ENCODE data around the gene ATP2B2. TPM values are rescaled to one million over a fixed set of nuclear protein-coding genes. Genes with fewer than 3 reads are reported as not detected.

The ATP2B2 gene
- total and polyA plus RNA-seq, 2 donors from 2014 or later, result 0.19 to 0.22 TPM

DNA sequence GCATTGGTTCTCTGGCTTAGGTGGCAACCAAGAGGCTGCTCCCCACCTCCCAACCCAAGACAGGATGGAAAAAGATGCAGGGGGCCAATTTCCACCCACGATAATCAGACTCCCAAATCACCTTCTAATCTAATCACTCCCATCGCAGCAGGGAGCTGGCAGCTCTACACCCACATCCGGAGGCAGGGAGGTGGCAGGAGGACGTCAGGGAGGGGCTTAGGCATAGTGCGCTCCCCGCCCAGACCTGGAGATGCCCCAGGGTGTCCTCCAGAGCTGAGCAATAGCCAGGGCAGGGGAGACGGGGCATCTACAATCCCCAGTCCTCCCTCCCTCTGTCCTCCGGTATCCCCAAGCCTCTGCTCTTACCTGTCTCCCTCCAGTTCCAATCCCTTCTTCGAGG is 114.0 kb downstream of the ATP2B2 start:
- Histone ChIP-seq H3K27ac (ENCODE audit: low read depth in 2 of 2, low read length in 2 of 2) (no peak overlapping the region), H3K9me3 (ENCODE audit: control insufficient read depth in 2 of 3, insufficient read depth in 1 of 3, low read length in 3 of 3) (peaks cover 0 to 28% (median 4%) of the 10 kb centered on the region in 3 donors), H3K36me3 (ENCODE audit: control insufficient read depth in 2 of 3, insufficient read depth in 3 of 3, low read length in 3 of 3) (no peaks in the 10 kb centered on the region), H3K4me3 (ENCODE audit: low read length in 3 of 3) (no peak overlapping the region), H3K9ac (ENCODE audit: low read length in 3 of 3) (no peak overlapping the region), H3K4me1 (ENCODE audit: control insufficient read depth in 2 of 3, insufficient read depth in 2 of 3, low read depth in 1 of 3, low read length in 3 of 3) (no peaks in the 10 kb centered on the region), H3K27me3 (ENCODE audit: control insufficient read depth, insufficient read depth, low read length) (no peaks in the 10 kb centered on the region)
- no peak for FAIRE-seq
- intact Hi-C loops (cut with DNase I), result no loop called here
- DNase-seq, result no peak
- TF ChIP-seq, protein P1, sequence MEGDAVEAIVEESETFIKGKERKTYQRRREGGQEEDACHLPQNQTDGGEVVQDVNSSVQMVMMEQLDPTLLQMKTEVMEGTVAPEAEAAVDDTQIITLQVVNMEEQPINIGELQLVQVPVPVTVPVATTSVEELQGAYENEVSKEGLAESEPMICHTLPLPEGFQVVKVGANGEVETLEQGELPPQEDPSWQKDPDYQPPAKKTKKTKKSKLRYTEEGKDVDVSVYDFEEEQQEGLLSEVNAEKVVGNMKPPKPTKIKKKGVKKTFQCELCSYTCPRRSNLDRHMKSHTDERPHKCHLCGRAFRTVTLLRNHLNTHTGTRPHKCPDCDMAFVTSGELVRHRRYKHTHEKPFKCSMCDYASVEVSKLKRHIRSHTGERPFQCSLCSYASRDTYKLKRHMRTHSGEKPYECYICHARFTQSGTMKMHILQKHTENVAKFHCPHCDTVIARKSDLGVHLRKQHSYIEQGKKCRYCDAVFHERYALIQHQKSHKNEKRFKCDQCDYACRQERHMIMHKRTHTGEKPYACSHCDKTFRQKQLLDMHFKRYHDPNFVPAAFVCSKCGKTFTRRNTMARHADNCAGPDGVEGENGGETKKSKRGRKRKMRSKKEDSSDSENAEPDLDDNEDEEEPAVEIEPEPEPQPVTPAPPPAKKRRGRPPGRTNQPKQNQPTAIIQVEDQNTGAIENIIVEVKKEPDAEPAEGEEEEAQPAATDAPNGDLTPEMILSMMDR (IDR thresholded peaks at IDR 0.05; ENCODE audit: borderline replicate concordance, extremely low read depth, insufficient read depth), result no peak

DNA sequence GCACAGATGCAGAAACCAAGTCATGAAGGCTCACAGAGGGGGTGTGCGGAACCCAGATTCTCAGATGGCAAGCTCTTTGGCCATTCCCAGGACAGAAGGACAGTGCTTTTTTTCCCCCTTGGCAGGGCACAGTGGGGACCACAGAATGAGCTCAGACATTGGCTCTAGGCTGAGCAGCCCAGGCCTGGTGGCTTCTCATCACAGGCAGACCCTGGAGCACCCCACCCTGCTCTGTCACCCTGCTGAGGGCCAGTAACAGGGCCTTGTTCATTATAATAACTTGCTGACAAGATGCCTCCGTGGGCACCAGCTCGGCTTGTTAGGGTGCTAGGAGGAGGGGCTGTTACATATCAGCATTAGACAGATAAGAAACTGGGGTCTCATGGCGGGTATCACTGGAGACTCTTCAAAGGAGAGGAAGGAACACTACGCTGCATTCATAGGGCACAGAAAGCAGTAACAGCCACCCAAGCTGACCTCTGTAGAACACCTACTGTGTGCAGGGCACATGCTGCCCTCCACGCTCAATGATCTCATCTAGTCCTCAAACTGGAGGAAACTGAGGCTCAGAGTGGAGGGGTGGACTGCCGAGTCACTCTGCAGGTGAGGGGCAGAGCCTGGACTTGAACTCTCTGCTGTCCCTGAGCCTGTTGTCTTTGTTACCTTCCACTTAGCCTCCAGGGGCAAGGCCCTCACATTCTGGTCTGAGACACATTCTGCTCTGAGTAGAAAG is 114.6 kb downstream of the ATP2B2 start:
- H3K36me3 ChIP-seq (ENCODE audit: control insufficient read depth in 2 of 3, insufficient read depth in 3 of 3, low read length in 3 of 3), result no peaks in the 10 kb centered on the region
- no peaks in the 10 kb centered on the region for H3K4me1 ChIP-seq (ENCODE audit: control insufficient read depth in 2 of 3, insufficient read depth in 2 of 3, low read depth in 1 of 3, low read length in 3 of 3)
- H3K4me3 ChIP-seq (ENCODE audit: low read length in 3 of 3), result no peak overlapping the region
- TF ChIP-seq, protein P1 (IDR thresholded peaks at IDR 0.05; ENCODE audit: borderline replicate concordance, extremely low read depth, insufficient read depth), result no peak
- H3K9ac ChIP-seq (ENCODE audit: low read length in 3 of 3), result no peak overlapping the region
- DNase-seq (no peak), FAIRE-seq (no peak)
- no peaks in the 10 kb centered on the region for H3K27me3 ChIP-seq (ENCODE audit: control insufficient read depth, insufficient read depth, low read length)
- peaks cover 0 to 29% (median 4%) of the 10 kb centered on the region in 3 donors for H3K9me3 ChIP-seq (ENCODE audit: control insufficient read depth in 2 of 3, insufficient read depth in 1 of 3, low read length in 3 of 3)
- no peak overlapping the region for H3K27ac ChIP-seq (ENCODE audit: low read depth in 2 of 2, low read length in 2 of 2)
- intact Hi-C loops (cut with DNase I), result no loop called here

DNA sequence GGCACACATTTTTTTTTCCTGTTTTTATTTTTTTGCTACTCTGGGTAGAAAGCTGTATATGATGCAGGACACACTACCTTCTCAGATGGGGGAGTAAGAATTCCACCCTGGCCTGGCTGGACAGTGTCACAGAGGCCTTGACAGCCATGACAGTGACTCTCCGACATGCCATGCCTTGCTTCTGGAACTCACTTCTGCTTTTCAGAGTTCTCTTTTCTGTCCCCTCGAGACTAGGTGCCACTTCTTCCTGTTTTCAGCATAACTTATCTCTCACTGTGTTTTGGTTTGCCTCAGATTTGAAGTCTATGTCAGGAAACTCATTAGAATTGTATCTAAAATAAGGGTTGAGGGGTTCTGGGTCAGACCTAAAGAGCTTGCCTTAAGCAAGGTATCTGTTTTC is 115.4 kb downstream of the ATP2B2 start:
- no peak overlapping the region for H3K9ac ChIP-seq (ENCODE audit: low read length in 3 of 3)
- H3K4me1 ChIP-seq (ENCODE audit: control insufficient read depth in 2 of 3, insufficient read depth in 2 of 3, low read depth in 1 of 3, low read length in 3 of 3), result no peaks in the 10 kb centered on the region
- FAIRE-seq (no peak), DNase-seq (no peak)
- H3K36me3 ChIP-seq (ENCODE audit: control insufficient read depth in 2 of 3, insufficient read depth in 3 of 3, low read length in 3 of 3), result no peaks in the 10 kb centered on the region
- TF ChIP-seq, protein P1 (IDR thresholded peaks at IDR 0.05; ENCODE audit: borderline replicate concordance, extremely low read depth, insufficient read depth), result no peak
- no peak overlapping the region for H3K27ac ChIP-seq (ENCODE audit: low read depth in 2 of 2, low read length in 2 of 2)
- intact Hi-C loops (cut with DNase I), result no loop called here
- peaks cover 0 to 29% (median 4%) of the 10 kb centered on the region in 3 donors for H3K9me3 ChIP-seq (ENCODE audit: control insufficient read depth in 2 of 3, insufficient read depth in 1 of 3, low read length in 3 of 3)
- no peaks in the 10 kb centered on the region for H3K27me3 ChIP-seq (ENCODE audit: control insufficient read depth, insufficient read depth, low read length)
- H3K4me3 ChIP-seq (ENCODE audit: low read length in 3 of 3), result no peak overlapping the region

Data from kidney (tissue), 14 donors.